ENCODE results near the gene ARPC1A. TPM values are rescaled to one million over a fixed set of nuclear protein-coding genes. Genes with fewer than 3 reads are reported as not detected.
A peak's percentile ranks its signal among the peaks of the same experiment; 100 is the strongest.

Gene ARPC1A
- total RNA-seq, 4 donors from 2014 or later = 37.0 to 58.8 (median 44.1) TPM

DNA sequence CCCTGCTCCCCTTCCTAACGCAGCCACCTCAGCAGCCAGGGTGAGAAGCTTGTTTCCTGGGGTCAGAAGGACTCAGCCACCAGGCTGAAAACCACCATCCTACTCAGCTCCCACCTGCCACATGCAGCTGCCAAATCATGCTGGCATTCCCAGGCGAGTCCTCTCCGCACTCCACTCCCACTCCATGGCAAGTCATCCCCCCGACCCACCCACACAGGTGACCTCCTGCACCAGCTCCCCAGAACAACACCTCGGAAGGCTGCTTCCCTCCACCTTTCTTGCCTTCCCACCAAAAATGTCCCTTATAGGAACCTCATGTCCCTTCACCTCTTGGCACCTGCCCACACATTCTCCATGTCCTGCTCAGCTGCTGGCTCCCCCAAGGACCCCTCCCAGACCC lies 78.1 kb downstream of the ARPC1A start:
- no peak for ATAC-seq
- no peak for DNase-seq
- Histone ChIP-seq H3K27ac (no peak overlapping the region), H3K9me3 (no peaks in the 10 kb centered on the region), H3K4me3 (no peak overlapping the region), H3K36me3 (peaks cover 0 to 53% of the 10 kb centered on the region in 2 donors), H3K27me3 (no peaks in the 10 kb centered on the region), H3K4me1 (peaks cover 27 to 38% of the 10 kb centered on the region in 2 donors)
- TF ChIP-seq, protein P1, sequence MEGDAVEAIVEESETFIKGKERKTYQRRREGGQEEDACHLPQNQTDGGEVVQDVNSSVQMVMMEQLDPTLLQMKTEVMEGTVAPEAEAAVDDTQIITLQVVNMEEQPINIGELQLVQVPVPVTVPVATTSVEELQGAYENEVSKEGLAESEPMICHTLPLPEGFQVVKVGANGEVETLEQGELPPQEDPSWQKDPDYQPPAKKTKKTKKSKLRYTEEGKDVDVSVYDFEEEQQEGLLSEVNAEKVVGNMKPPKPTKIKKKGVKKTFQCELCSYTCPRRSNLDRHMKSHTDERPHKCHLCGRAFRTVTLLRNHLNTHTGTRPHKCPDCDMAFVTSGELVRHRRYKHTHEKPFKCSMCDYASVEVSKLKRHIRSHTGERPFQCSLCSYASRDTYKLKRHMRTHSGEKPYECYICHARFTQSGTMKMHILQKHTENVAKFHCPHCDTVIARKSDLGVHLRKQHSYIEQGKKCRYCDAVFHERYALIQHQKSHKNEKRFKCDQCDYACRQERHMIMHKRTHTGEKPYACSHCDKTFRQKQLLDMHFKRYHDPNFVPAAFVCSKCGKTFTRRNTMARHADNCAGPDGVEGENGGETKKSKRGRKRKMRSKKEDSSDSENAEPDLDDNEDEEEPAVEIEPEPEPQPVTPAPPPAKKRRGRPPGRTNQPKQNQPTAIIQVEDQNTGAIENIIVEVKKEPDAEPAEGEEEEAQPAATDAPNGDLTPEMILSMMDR (IDR thresholded peaks at IDR 0.05 in 4 of 5, conservative IDR thresholded peaks at IDR 0.05 in 1 of 5) = no peak
- TF ChIP-seq POLR2A (IDR thresholded peaks at IDR 0.05) = no peak
- intact Hi-C loops (cut with DNase I; ENCODE audit: low total_unique reads) = no loop called here
- in situ Hi-C loops (cut with MboI; ENCODE audit: low sequenced_read_pairs in 4 of 4) = no loop called here

DNA sequence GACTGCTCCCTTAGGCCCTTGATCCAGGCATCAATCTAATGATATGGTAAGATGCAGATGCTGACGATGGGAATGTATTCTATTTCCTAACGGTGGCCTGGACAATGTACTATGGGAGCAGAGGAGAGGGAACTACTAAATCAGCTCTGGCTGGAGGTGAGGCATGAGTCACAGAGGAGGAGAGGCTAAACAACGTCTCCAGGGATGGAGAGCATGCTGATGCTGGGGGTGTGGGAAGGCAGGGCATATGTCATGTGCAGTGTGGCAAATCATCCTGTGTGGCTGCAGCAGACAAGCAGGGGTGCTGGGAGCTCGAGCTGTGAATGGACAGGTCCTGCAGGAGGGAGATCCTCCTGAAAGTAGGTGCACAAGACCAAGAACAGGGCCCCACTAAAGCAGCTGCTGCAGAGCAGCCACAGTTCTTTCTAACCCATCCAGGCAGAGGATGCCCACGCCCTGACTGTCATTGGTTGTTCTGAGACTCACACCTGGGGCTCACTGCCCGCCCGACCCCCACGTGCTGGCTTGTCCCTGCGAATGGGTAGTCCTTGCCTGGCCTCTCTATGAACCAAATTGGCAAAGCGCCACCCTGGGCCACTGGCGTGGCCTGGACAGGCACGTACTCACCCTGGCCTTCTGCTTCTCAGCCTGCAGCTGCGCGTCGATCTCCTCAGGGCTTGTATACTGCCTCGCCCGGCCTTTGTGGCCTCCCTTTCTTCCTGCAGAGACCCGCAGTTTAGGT lies 78.7 kb downstream of the ARPC1A start:
- TF ChIP-seq, protein P1 (IDR thresholded peaks at IDR 0.05 in 4 of 5, conservative IDR thresholded peaks at IDR 0.05 in 1 of 5) = no peak
- no peak for TF ChIP-seq POLR2A (IDR thresholded peaks at IDR 0.05)
- Histone ChIP-seq H3K4me3 (no peak overlapping the region), H3K9me3 (no peaks in the 10 kb centered on the region), H3K4me1 (peaks cover 28 to 39% of the 10 kb centered on the region in 2 donors), H3K36me3 (peaks cover 0 to 50% of the 10 kb centered on the region in 2 donors), H3K27ac (no peak overlapping the region), H3K27me3 (no peaks in the 10 kb centered on the region)
- intact Hi-C loops (cut with DNase I; ENCODE audit: low total_unique reads) = no loop called here
- in situ Hi-C loops (cut with MboI; ENCODE audit: low sequenced_read_pairs in 4 of 4) = no loop called here
- DNase-seq (no peak), ATAC-seq (no peak)

DNA sequence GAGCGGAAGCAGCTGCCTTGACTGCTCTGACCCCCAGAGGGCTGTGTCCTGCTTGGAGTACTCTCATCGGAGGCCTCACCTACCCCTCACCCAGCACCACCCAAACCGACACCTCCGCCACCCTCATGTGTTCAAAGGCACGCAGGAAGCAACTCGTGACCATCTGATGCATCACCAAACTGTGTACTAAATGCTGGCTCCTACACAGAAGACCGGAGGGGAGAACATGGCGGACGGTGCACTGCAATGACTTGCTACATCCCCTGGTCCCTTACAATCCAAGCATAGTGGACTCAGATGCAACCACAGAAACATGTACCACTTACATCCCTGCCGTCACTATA lies 79.3 kb downstream of the ARPC1A start:
- Histone ChIP-seq H3K36me3 (peaks cover 0 to 45% of the 10 kb centered on the region in 2 donors), H3K27ac (no peak overlapping the region), H3K9me3 (no peaks in the 10 kb centered on the region), H3K4me3 (no peak overlapping the region), H3K4me1 (peaks cover 34 to 41% of the 10 kb centered on the region in 2 donors), H3K27me3 (no peaks in the 10 kb centered on the region)
- in situ Hi-C loops (cut with MboI; ENCODE audit: low sequenced_read_pairs in 4 of 4) (no loop called here), intact Hi-C loops (cut with DNase I; ENCODE audit: low total_unique reads) (loop anchor here (5.0 kb wide), 1 partner anchor 78 kb away; the partner anchor contains the start of gene ARPC1A)
- TF ChIP-seq, protein P1 (IDR thresholded peaks at IDR 0.05 in 4 of 5, conservative IDR thresholded peaks at IDR 0.05 in 1 of 5) = no peak
- TF ChIP-seq POLR2A (IDR thresholded peaks at IDR 0.05) = no peak
- no peak for ATAC-seq
- DNase-seq = no peak

DNA sequence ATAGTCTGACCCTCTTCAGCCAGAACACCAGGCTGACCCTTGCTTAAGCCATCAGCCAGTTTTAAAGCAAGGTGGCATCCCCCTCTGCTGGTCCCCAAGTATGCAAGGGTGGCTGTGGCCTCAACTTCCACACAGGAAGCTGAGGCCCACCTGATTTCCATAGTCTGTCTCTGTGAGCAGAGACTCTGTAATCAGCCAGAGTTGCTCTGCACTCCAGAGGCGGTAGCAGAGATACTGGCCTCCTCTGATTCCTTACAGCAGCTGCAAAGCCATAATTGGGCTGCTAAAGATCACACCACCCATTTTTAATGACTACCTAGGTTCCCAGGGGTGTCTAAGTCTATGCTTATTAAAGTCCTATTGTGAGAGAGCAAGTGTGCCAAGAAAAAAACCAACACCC lies 80.9 kb downstream of the ARPC1A start:
- no peak for DNase-seq
- peaks cover 0 to 45% of the 10 kb centered on the region in 2 donors for H3K36me3 ChIP-seq
- no peak for ATAC-seq
- intact Hi-C loops (cut with DNase I; ENCODE audit: low total_unique reads) = loop anchor here (5.0 kb wide), 1 partner anchor 79 kb away; the partner anchor contains the start of gene ARPC1A
- H3K9me3 ChIP-seq = no peaks in the 10 kb centered on the region
- H3K4me3 ChIP-seq = peak overlapping the region in 1 of 4 donors; percentile 98
- in situ Hi-C loops (cut with MboI; ENCODE audit: low sequenced_read_pairs in 4 of 4) = no loop called here
- H3K27me3 ChIP-seq = no peaks in the 10 kb centered on the region
- peak overlapping the region in 1 of 4 donors; percentile 15 for H3K27ac ChIP-seq
- H3K4me1 ChIP-seq = peaks cover 40 to 43% of the 10 kb centered on the region in 2 donors
- TF ChIP-seq, protein P1 (IDR thresholded peaks at IDR 0.05 in 4 of 5, conservative IDR thresholded peaks at IDR 0.05 in 1 of 5) = no peak
- no peak for TF ChIP-seq POLR2A (IDR thresholded peaks at IDR 0.05)

Data from gastrocnemius medialis (tissue), 4 donors.